GM12878 (cell line): Measurements from ENCODE around the gene DMRT1. TPM values are rescaled to one million over a fixed set of nuclear protein-coding genes. Genes with fewer than 3 reads are reported as not detected.

Experiments used
- ATAC-seq: fragments of 200-7000 bp; cut with Tn5 transposase; 3 replicates; pipeline ENCODE4 v1.9.1; 2020; ENCODE audit warnings: mild to moderate bottlenecking, moderate library complexity
- BruUV-seq: library from RNA; stranded (reverse); fragments of 400-500 nt; replicated peaks from 2 replicates; lab custom pipeline; 2021; lab: Mats Ljungman, UMichigan
- CTCF ChIA-PET: fragments of 300-600 bp; sonication (Branson Sonifier 250); formaldehyde crosslinking; extraction: SDS; loops from one replicate; lab custom pipeline; 2021; ENCODE audit warnings: inconsistent platforms; lab: Yijun Ruan, JAX
- POLR2A ChIA-PET: fragments of 350-600 bp; formaldehyde crosslinking; extraction: SDS; loops from one replicate; lab custom pipeline; 2021; ENCODE audit warnings: inconsistent platforms; lab: Charles Lee
- RAD21 ChIA-PET: fragments of 300-600 bp; sonication (Branson Sonifier 250); formaldehyde crosslinking; loops from one replicate; lab custom pipeline; 2023; ENCODE audit warnings: antibody characterized with exemption; ENCODE audit not compliant: unreplicated experiment; lab: Charles Lee
- SMC1A ChIA-PET: fragments of 300-600 bp; sonication (Branson Sonifier 250); formaldehyde crosslinking; loops from one replicate; lab custom pipeline; 2023; ENCODE audit not compliant: unreplicated experiment, uncharacterized antibody; lab: Charles Lee
- DNase-seq: peaks from one replicate; pipeline ENCODE4 v3.0.0-alpha.2; 2011; ENCODE audit warnings: low read depth, low spot score
- FAIRE-seq: peaks from 3 replicates; lab custom pipeline; 2011; peaks lifted over from hg19 to GRCh38; lab: Jason Lieb, UNC
- H2AFZ ChIP-seq: 2 replicates; pipeline ENCODE4 v1.6.0; 2011; ENCODE audit warnings: low read depth, low read length, control low read depth; ENCODE audit not compliant: control insufficient read depth
- H3K27ac ChIP-seq: 2 replicates; pipeline ENCODE4 v1.5.1; 2011; ENCODE audit warnings: control low read depth; ENCODE audit not compliant: control insufficient read depth, insufficient read depth
- H3K27me3 ChIP-seq, 2 experiments: replicated peaks in 1 of 2; 2 replicates each; pipeline versions ENCODE4 v1.6.0 to v1.6.1; 2011; ENCODE audit warnings: low read length in 1 of 2; ENCODE audit not compliant: control insufficient read depth in 2 of 2, insufficient read depth in 2 of 2
- H3K36me3 ChIP-seq, 2 experiments: 2 replicates each; pipeline ENCODE4 v1.5.1; 2011; ENCODE audit warnings: low read length in 1 of 2; ENCODE audit not compliant: control insufficient read depth in 2 of 2, insufficient read depth in 2 of 2
- H3K4me1 ChIP-seq: 2 replicates; pipeline ENCODE4 v1.6.1; 2011; ENCODE audit warnings: mild to moderate bottlenecking, low read length, moderate library complexity, mixed read lengths; ENCODE audit not compliant: control insufficient read depth, insufficient read depth
- H3K4me2 ChIP-seq: 2 replicates; pipeline ENCODE4 v1.6.0; 2011; ENCODE audit warnings: control low read depth; ENCODE audit not compliant: control insufficient read depth, insufficient read depth
- H3K4me3 ChIP-seq: fragments of 200-600 bp; sonication (generic); 2 replicates; pipeline ENCODE4 v1.5.1; 2016
- H3K79me2 ChIP-seq: 2 replicates; pipeline ENCODE4 v1.6.0; 2011; ENCODE audit warnings: low read length; ENCODE audit not compliant: control insufficient read depth, insufficient read depth
- H3K9ac ChIP-seq: 2 replicates; pipeline ENCODE4 v1.8.0; 2011; ENCODE audit warnings: low read length, control low read depth, mixed read lengths; ENCODE audit not compliant: control insufficient read depth, insufficient read depth
- H3K9me3 ChIP-seq: replicated peaks from 3 replicates; pipeline ENCODE4 v1.5.1; 2011; ENCODE audit warnings: mild to moderate bottlenecking, low read length; ENCODE audit not compliant: control insufficient read depth, insufficient read depth
- H4K20me1 ChIP-seq: 2 replicates; pipeline ENCODE4 v1.6.0; 2011; ENCODE audit not compliant: control insufficient read depth, insufficient read depth
- BHLHE40 ChIP-seq, 2 experiments: fragments of 450-650 bp in 1 of 2; IDR thresholded peaks; 2 replicates each; pipeline ENCODE4 v1.6.1; 2011 to 2017; ENCODE audit warnings: low read depth in 2 of 2, borderline replicate concordance in 1 of 2, improper control_type of control experiment in 1 of 2, low read length in 1 of 2, mild to moderate bottlenecking in 1 of 2
- CBFB ChIP-seq: IDR thresholded peaks from 2 replicates; pipeline ENCODE4 v1.6.1; 2016; ENCODE audit warnings: antibody characterized with exemption, low read depth
- CHD1 ChIP-seq: IDR thresholded peaks from 2 replicates; pipeline ENCODE4 v1.6.1; 2012; ENCODE audit warnings: low read depth, low read length, improper control_type of control experiment
- CREB1 ChIP-seq: IDR thresholded peaks from 2 replicates; pipeline ENCODE4 v1.6.1; 2012; ENCODE audit warnings: low read depth, mild to moderate bottlenecking, inconsistent platforms
- CTCF ChIP-seq, 3 experiments: IDR thresholded peaks in 2 of 3; conservative IDR thresholded peaks in 1 of 3; 2 replicates each; pipeline ENCODE4 v1.5.1; 2011; ENCODE audit warnings: low read depth in 3 of 3, low read length in 3 of 3, mild to moderate bottlenecking in 3 of 3, control low read depth in 2 of 3, moderate library complexity in 2 of 3, inconsistent platforms in 1 of 3, mixed read lengths in 1 of 3; ENCODE audit not compliant: control insufficient read depth in 2 of 3, insufficient read depth in 1 of 3; ENCODE audit errors: extremely low read depth in 1 of 3
- ETV6 ChIP-seq, 2 experiments: fragments of 450-650 bp in 1 of 2; IDR thresholded peaks in 1 of 2; conservative IDR thresholded peaks in 1 of 2; 2 replicates each; pipeline ENCODE4 v1.6.1; 2014; ENCODE audit warnings: antibody characterized with exemption in 1 of 2, borderline replicate concordance in 1 of 2, low read depth in 1 of 2, mild to moderate bottlenecking in 1 of 2, moderate library complexity in 1 of 2
- FOS ChIP-seq: IDR thresholded peaks from 3 replicates; pipeline ENCODE4 v1.6.1; 2011; ENCODE audit warnings: borderline replicate concordance; ENCODE audit not compliant: insufficient read length; ENCODE audit errors: extremely low read depth
- JUNB ChIP-seq: IDR thresholded peaks from 2 replicates; pipeline ENCODE4 v1.6.1; 2016; ENCODE audit warnings: antibody characterized with exemption, mild to moderate bottlenecking
- LARP7 ChIP-seq: fragments of 450-650 bp; IDR thresholded peaks from 2 replicates; pipeline ENCODE4 v1.6.1; 2017; ENCODE audit warnings: mild to moderate bottlenecking
- MYC ChIP-seq: IDR thresholded peaks from 2 replicates; pipeline ENCODE4 v1.6.1; 2011; ENCODE audit warnings: mild to moderate bottlenecking, low read length, moderate library complexity, inconsistent platforms; ENCODE audit not compliant: insufficient read depth, insufficient replicate concordance, insufficient read length, severe bottlenecking
- NFYA ChIP-seq: IDR thresholded peaks from 2 replicates; pipeline ENCODE4 v1.6.1; 2011; ENCODE audit warnings: low read depth, mild to moderate bottlenecking, low read length, improper control_type of control experiment, borderline replicate concordance
- NR2C2 ChIP-seq: IDR thresholded peaks from 2 replicates; pipeline ENCODE4 v1.6.1; 2011; ENCODE audit warnings: borderline replicate concordance, low read depth; ENCODE audit not compliant: control insufficient read depth, insufficient read length
- PAX5 ChIP-seq: IDR thresholded peaks from 2 replicates; pipeline ENCODE4 v1.6.1; 2011; ENCODE audit warnings: low read depth, low read length, borderline replicate concordance
- POLR2AphosphoS5 ChIP-seq: IDR thresholded peaks from 2 replicates; pipeline ENCODE4 v1.6.1; 2011; ENCODE audit warnings: mild to moderate bottlenecking, low read length, inconsistent platforms
- RAD21 ChIP-seq: IDR thresholded peaks from 2 replicates; pipeline ENCODE4 v1.6.1; 2011; ENCODE audit warnings: mild to moderate bottlenecking, low read depth, low read length, moderate library complexity; ENCODE audit not compliant: insufficient read depth
- RFX5 ChIP-seq: IDR thresholded peaks from 2 replicates; pipeline ENCODE4 v1.6.1; 2011; ENCODE audit warnings: low read depth, low read length, improper control_type of control experiment
- SMAD5 ChIP-seq: IDR thresholded peaks from 2 replicates; pipeline ENCODE4 v1.6.1; 2016; ENCODE audit warnings: antibody characterized with exemption, low read depth
- SUPT20H ChIP-seq: IDR thresholded peaks from 2 replicates; pipeline ENCODE4 v1.6.1; 2011; ENCODE audit warnings: low read depth, mild to moderate bottlenecking, low read length, moderate library complexity, borderline replicate concordance; ENCODE audit not compliant: control insufficient read depth
- YBX1 ChIP-seq: fragments of 450-650 bp; IDR thresholded peaks from 2 replicates; pipeline ENCODE4 v1.6.1; 2016; ENCODE audit warnings: antibody characterized with exemption
- WGBS: methylation state at CpG from one replicate; pipeline ENCODE4 v1.1.6; 2016; ENCODE audit warnings: low lambda C conversion rate; ENCODE audit not compliant: insufficient replicate concordance, insufficient coverage; ENCODE audit errors: missing lambda C conversion rate; 5-methylcytosine and 5-hydroxymethylcytosine counted together
- in situ Hi-C: fragments of 300-500 bp; cut with MboI; formaldehyde crosslinking; loops from 9 replicates; pipeline ENCODE4 v1.14.3; 2018; ENCODE audit warnings: mixed read lengths
- intact Hi-C: fragments of 100-400 bp; cut with micrococcal nuclease; formaldehyde crosslinking; loops from one replicate; pipeline ENCODE4 v1.14.2; 2022; ENCODE audit not compliant: unreplicated experiment
- polyA plus RNA-seq, 11 experiments: library from polyadenylated mRNA; depleted of rRNA in 4 of 11; unstranded in 6 of 11; stranded (reverse) in 5 of 11; fragments of >200 nt; fragmentation: Nextera tagmentation in 4 of 11; fragmentation: Illumina TruSeq in 1 of 11; extraction: Ambion mirVana in 4 of 11; extraction: Trizol in 1 of 11; gene quantifications; 1 replicate in 1 of 11; 2 replicates in 10 of 11; pipeline versions ENCODE4 v1.2.1 to v1.2.3, GENCODE V29; 2011 to 2016; ENCODE audit warnings: inconsistent platforms in 2 of 11, missing spikeins in 2 of 11, low read depth in 1 of 11
- total RNA-seq, 4 experiments: library from RNA; depleted of rRNA in 3 of 4; stranded (reverse); fragments of >200 nt in 3 of 4; fragmentation: Illumina TruSeq in 1 of 4; extraction: Trizol in 1 of 4; gene quantifications; 2 replicates each; pipeline versions ENCODE4 v1.2.1 to v1.2.3, GENCODE V29; 2013 to 2021
- TF ChIP-seq, protein P1 (sequence below): fragments of 450-650 bp; IDR thresholded peaks from 2 replicates; pipeline ENCODE4 v1.6.1; 2017; ENCODE audit warnings: mild to moderate bottlenecking, moderate library complexity

The DMRT1 gene
- total and polyA plus RNA-seq, 10 of the 15 experiments (the other 5 are each of a cell fraction or from before 2014, with no cell fraction given), result 0.06 to 1.9 (median 0.24) TPM

DNA sequence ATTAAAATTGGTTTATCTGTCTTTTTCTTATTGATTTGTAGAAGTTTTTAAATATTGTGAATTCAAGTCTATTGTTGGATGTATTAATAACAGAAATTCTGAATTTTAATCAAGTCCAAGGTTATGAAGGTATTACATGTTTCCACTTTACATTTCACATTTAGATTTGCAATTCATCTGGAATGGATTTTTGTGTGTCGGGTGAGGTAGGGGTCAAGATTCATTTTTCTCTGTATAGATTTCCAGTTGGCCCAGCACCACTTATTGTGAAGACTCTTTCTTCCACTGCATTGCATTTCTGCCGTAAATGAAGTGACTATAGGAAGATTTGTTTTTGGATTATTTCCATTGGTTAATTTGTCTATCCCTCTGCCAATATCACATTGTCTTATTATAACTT is 173.1 kb downstream of the DMRT1 start:
- CTCF ChIA-PET, result no interaction called here

More for the DNA sequence above, 173.1 kb downstream of the DMRT1 start:
- WGBS, result 0% methylated on average over 2 of the region's 2 CpGs
- no peak overlapping the region for H3K27ac ChIP-seq
- POLR2A ChIA-PET, result no interaction called here
- H3K4me3 ChIP-seq, result no peak overlapping the region
- no peak overlapping the region for H2AFZ ChIP-seq
- H3K9me3 ChIP-seq, result no peaks in the 10 kb centered on the region
- no peaks in the 10 kb centered on the region for H3K36me3 ChIP-seq
- SMC1A ChIA-PET, result no interaction called here
- FAIRE-seq (no peak), ATAC-seq (no peak), DNase-seq (no peak)
- H3K27me3 ChIP-seq, result no peaks in the 10 kb centered on the region; a peak in 1 of 4 replicates
- no TSS peak for BruUV-seq
- no peak overlapping the region for H3K9ac ChIP-seq
- in situ Hi-C loops, result loop anchor here (10.0 kb wide), 1 partner anchor 590 kb away; no protein-coding TSS in a partner anchor
- no peak for TF ChIP-seq BHLHE40 (IDR thresholded peaks at IDR 0.05; ENCODE audit: borderline replicate concordance in 1 of 2, low read depth in 2 of 2, low read length in 1 of 2)
- TF ChIP-seq JUNB, result no peak
- TF ChIP-seq PAX5, result no peak
- no peak for TF ChIP-seq POLR2AphosphoS5
- no peak for TF ChIP-seq MYC
- TF ChIP-seq RFX5, result no peak
- no peak for TF ChIP-seq SUPT20H
- TF ChIP-seq ETV6 (conservative IDR thresholded peaks at IDR 0.05 in 1 of 2, IDR thresholded peaks at IDR 0.05 in 1 of 2; ENCODE audit: borderline replicate concordance in 1 of 2, low read depth in 1 of 2), result no peak
- TF ChIP-seq YBX1, result no peak
- TF ChIP-seq SMAD5, result no peak
- TF ChIP-seq CREB1, result no peak
- TF ChIP-seq, protein P1, sequence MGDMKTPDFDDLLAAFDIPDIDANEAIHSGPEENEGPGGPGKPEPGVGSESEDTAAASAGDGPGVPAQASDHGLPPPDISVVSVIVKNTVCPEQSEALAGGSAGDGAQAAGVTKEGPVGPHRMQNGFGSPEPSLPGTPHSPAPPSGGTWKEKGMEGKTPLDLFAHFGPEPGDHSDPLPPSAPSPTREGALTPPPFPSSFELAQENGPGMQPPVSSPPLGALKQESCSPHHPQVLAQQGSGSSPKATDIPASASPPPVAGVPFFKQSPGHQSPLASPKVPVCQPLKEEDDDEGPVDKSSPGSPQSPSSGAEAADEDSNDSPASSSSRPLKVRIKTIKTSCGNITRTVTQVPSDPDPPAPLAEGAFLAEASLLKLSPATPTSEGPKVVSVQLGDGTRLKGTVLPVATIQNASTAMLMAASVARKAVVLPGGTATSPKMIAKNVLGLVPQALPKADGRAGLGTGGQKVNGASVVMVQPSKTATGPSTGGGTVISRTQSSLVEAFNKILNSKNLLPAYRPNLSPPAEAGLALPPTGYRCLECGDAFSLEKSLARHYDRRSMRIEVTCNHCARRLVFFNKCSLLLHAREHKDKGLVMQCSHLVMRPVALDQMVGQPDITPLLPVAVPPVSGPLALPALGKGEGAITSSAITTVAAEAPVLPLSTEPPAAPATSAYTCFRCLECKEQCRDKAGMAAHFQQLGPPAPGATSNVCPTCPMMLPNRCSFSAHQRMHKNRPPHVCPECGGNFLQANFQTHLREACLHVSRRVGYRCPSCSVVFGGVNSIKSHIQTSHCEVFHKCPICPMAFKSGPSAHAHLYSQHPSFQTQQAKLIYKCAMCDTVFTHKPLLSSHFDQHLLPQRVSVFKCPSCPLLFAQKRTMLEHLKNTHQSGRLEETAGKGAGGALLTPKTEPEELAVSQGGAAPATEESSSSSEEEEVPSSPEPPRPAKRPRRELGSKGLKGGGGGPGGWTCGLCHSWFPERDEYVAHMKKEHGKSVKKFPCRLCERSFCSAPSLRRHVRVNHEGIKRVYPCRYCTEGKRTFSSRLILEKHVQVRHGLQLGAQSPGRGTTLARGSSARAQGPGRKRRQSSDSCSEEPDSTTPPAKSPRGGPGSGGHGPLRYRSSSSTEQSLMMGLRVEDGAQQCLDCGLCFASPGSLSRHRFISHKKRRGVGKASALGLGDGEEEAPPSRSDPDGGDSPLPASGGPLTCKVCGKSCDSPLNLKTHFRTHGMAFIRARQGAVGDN, result no peak
- TF ChIP-seq RAD21, result no peak
- TF ChIP-seq NR2C2, result no peak
- no peak for TF ChIP-seq FOS
- TF ChIP-seq NFYA, result no peak
- TF ChIP-seq CHD1, result no peak
- no peak for TF ChIP-seq CBFB
- no peak for TF ChIP-seq LARP7
- TF ChIP-seq CTCF (IDR thresholded peaks at IDR 0.05 in 2 of 3, conservative IDR thresholded peaks at IDR 0.05 in 1 of 3; ENCODE audit: control insufficient read depth in 2 of 3, extremely low read depth in 1 of 3, insufficient read depth in 1 of 3, low read depth in 3 of 3, low read length in 3 of 3), result no peak
- intact Hi-C loops, result loop anchor here (5.0 kb wide), 1 partner anchor 593 kb away; no protein-coding TSS in a partner anchor
- no peak overlapping the region for H3K4me2 ChIP-seq
- H3K79me2 ChIP-seq, result no peaks in the 10 kb centered on the region
- H3K4me1 ChIP-seq, result no peaks in the 10 kb centered on the region; the same call in 1 of the 2 replicates
- RAD21 ChIA-PET, result no interaction called here
- H4K20me1 ChIP-seq, result no peaks in the 10 kb centered on the region
